GM23338 (cell line): ENCODE measurements around the gene MRPL32. TPM values are rescaled to one million over a fixed set of nuclear protein-coding genes. Genes with fewer than 3 reads are reported as not detected.
A peak's percentile ranks its signal among the peaks of the same experiment; 100 is the strongest.

ENCODE experiments used
- ATAC-seq: fragments of 200-7000 bp; cut with Tn5 transposase; 3 replicates; pipeline ENCODE4 v1.9.1; 2020
- DNase-seq: peaks from one replicate; pipeline ENCODE4 v3.0.0-alpha.2; 2015; ENCODE audit warnings: low spot score
- H2AFZ ChIP-seq: fragments of 200-600 bp; sonication (generic); 2 replicates; pipeline ENCODE4 v1.8.0; 2016; ENCODE audit warnings: antibody characterized with exemption, mild to moderate bottlenecking, moderate library complexity
- H3F3A ChIP-seq: fragments of 200-600 bp; sonication (generic); replicated peaks from 2 replicates; pipeline ENCODE4 v1.8.0; 2017; ENCODE audit warnings: antibody characterized with exemption, mixed run types, low read depth
- H3K27ac ChIP-seq: fragments of 200-600 bp; sonication (generic); 2 replicates; pipeline ENCODE4 v1.6.1; 2016; ENCODE audit warnings: low read depth
- H3K27me3 ChIP-seq: fragments of 200-600 bp; sonication (generic); 2 replicates; pipeline ENCODE4 v1.8.0; 2016; ENCODE audit warnings: mild to moderate bottlenecking, mixed run types, moderate library complexity; ENCODE audit not compliant: insufficient read depth
- H3K36me3 ChIP-seq: fragments of 200-600 bp; sonication (generic); 2 replicates; pipeline ENCODE4 v1.8.0; 2016; ENCODE audit warnings: mild to moderate bottlenecking; ENCODE audit not compliant: insufficient read depth
- H3K4me1 ChIP-seq: fragments of 200-600 bp; sonication (generic); 2 replicates; pipeline ENCODE4 v1.8.0; 2016; ENCODE audit warnings: mild to moderate bottlenecking, moderate library complexity; ENCODE audit not compliant: insufficient read depth
- H3K4me2 ChIP-seq: fragments of 200-600 bp; sonication (generic); 2 replicates; pipeline ENCODE4 v1.7.1; 2017; ENCODE audit warnings: mixed run types
- H3K4me3 ChIP-seq: fragments of 200-600 bp; sonication (generic); 2 replicates; pipeline ENCODE4 v1.6.1; 2016; ENCODE audit warnings: mixed run types
- H3K79me2 ChIP-seq: fragments of 200-600 bp; sonication (generic); replicated peaks from 2 replicates; pipeline ENCODE4 v1.8.0; 2017; ENCODE audit warnings: mild to moderate bottlenecking; ENCODE audit not compliant: insufficient read depth
- H3K9me2 ChIP-seq: fragments of 200-600 bp; sonication (generic); 2 replicates; pipeline ENCODE4 v1.8.0; 2017; ENCODE audit not compliant: insufficient read depth
- H4K20me1 ChIP-seq: fragments of 200-600 bp; sonication (generic); replicated peaks from 2 replicates; pipeline ENCODE4 v1.8.0; 2017; ENCODE audit warnings: mild to moderate bottlenecking; ENCODE audit not compliant: insufficient read depth
- H3K27ac Mint-ChIP-seq: 2 replicates; pipeline ENCODE4 v1.8.0; 2020; ENCODE audit warnings: inconsistent platforms, mild to moderate bottlenecking, moderate library complexity, mixed read lengths
- H3K27me3 Mint-ChIP-seq: 3 replicates; pipeline ENCODE4 v1.8.0; 2022; ENCODE audit warnings: low read depth, mild to moderate bottlenecking, moderate library complexity, mixed read lengths, inconsistent platforms; ENCODE audit not compliant: insufficient read depth, poor library complexity
- H3K36me3 Mint-ChIP-seq: 3 replicates; pipeline ENCODE4 v1.8.0; 2021; ENCODE audit warnings: low read depth, mild to moderate bottlenecking, inconsistent platforms, moderate library complexity, mixed read lengths
- H3K4me1 Mint-ChIP-seq: 3 replicates; pipeline ENCODE4 v1.8.0; 2020; ENCODE audit warnings: mild to moderate bottlenecking, inconsistent platforms, mixed read lengths
- H3K4me3 Mint-ChIP-seq: 3 replicates; pipeline ENCODE4 v1.8.0; 2021; ENCODE audit warnings: moderate library complexity, mild to moderate bottlenecking, inconsistent platforms, mixed read lengths
- H3K9me3 Mint-ChIP-seq: 3 replicates; pipeline ENCODE4 v1.8.0; 2020; ENCODE audit warnings: moderate library complexity, mild to moderate bottlenecking, inconsistent platforms, mixed read lengths
- CREB1 ChIP-seq: fragments of 250-450 bp; sonication (Bioruptor Pico); IDR thresholded peaks from 2 replicates; pipeline ENCODE4 v1.5.0; 2020; ENCODE audit warnings: low read depth, mild to moderate bottlenecking, moderate library complexity
- CTCF ChIP-seq, 2 experiments: fragments of 200-600 bp in 1 of 2; sonication (generic) in 1 of 2; conservative IDR thresholded peaks; 2 replicates each; pipeline versions ENCODE4 v1.5.1 to v1.6.1; 2016 to 2017; ENCODE audit warnings: antibody characterized with exemption in 2 of 2, low read depth in 2 of 2, mild to moderate bottlenecking in 2 of 2, moderate library complexity in 1 of 2
- STAT1 ChIP-seq: IDR thresholded peaks from one replicate; pipeline ENCODE4 v1.6.1; 2016; ENCODE audit warnings: antibody characterized with exemption; ENCODE audit not compliant: unreplicated experiment
- ZNF462 ChIP-seq: fragments of 250-450 bp; sonication (Bioruptor Pico); IDR thresholded peaks from 2 replicates; pipeline ENCODE4 v1.5.0; 2020; ENCODE audit warnings: mild to moderate bottlenecking, moderate library complexity
- polyA plus RNA-seq: library from polyadenylated mRNA; unstranded; fragments of >200 nt; fragmentation: Nextera tagmentation; extraction: Ambion mirVana; gene quantifications from 2 replicates; pipeline ENCODE4 v1.2.1, GENCODE V29; 2016
- total RNA-seq: library from RNA; depleted of rRNA; stranded (reverse); fragments of >200 nt; shearing (Covaris generic); gene quantifications from 2 replicates; pipeline ENCODE4 v1.2.3, GENCODE V29; 2014
- TF ChIP-seq, protein P1 (sequence below): IDR thresholded peaks from 2 replicates; pipeline ENCODE4 v1.6.1; 2016; ENCODE audit warnings: antibody characterized with exemption
- TF ChIP-seq, protein P2 (sequence below): IDR thresholded peaks from one replicate; pipeline ENCODE4 v1.6.1; 2018; ENCODE audit warnings: antibody characterized with exemption; ENCODE audit not compliant: unreplicated experiment

The MRPL32 gene
- total and polyA plus RNA-seq, 2 experiments from 2014 or later, result 93.4 to 303 TPM

GRCh38 chr7:42981601-42982000 lies 49.4 kb downstream of the MRPL32 start:
- H3K9me3 Mint-ChIP-seq, result peaks cover 5% of the 10 kb centered on the region; the same call in 2 of the 3 replicates
- Histone ChIP-seq H3K9me2 (peaks cover 10% of the 10 kb centered on the region), H3K27ac (no peak overlapping the region), H4K20me1 (no peaks in the 10 kb centered on the region), H3F3A (no peaks in the 10 kb centered on the region), H2AFZ (no peak overlapping the region), H3K4me1 (no peaks in the 10 kb centered on the region), H3K4me3 (no peak overlapping the region), H3K27me3 (no peaks in the 10 kb centered on the region), H3K36me3 (no peaks in the 10 kb centered on the region), H3K79me2 (no peaks in the 10 kb centered on the region), H3K4me2 (no peak overlapping the region)
- DNase-seq (no peak), ATAC-seq (no peak)
- no peak for TF ChIP-seq ZNF462 (CRISPR knock-in tag)
- TF ChIP-seq CREB1, result no peak
- TF ChIP-seq, protein P1, sequence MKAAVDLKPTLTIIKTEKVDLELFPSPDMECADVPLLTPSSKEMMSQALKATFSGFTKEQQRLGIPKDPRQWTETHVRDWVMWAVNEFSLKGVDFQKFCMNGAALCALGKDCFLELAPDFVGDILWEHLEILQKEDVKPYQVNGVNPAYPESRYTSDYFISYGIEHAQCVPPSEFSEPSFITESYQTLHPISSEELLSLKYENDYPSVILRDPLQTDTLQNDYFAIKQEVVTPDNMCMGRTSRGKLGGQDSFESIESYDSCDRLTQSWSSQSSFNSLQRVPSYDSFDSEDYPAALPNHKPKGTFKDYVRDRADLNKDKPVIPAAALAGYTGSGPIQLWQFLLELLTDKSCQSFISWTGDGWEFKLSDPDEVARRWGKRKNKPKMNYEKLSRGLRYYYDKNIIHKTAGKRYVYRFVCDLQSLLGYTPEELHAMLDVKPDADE, result no peak
- no peak for TF ChIP-seq STAT1
- no peaks in the 10 kb centered on the region for H3K4me1 Mint-ChIP-seq
- H3K4me3 Mint-ChIP-seq, result no peak overlapping the region
- H3K27me3 Mint-ChIP-seq, result no peaks in the 10 kb centered on the region
- no peak overlapping the region for H3K27ac Mint-ChIP-seq
- no peaks in the 10 kb centered on the region for H3K36me3 Mint-ChIP-seq

- no peaks in the 10 kb centered on the region for H3F3A ChIP-seq
- peak; percentile 54 for DNase-seq
- no peaks in the 10 kb centered on the region for H3K4me1 Mint-ChIP-seq
Measured at GRCh38 chr7:42982604-42983115, 50.5 kb downstream of the MRPL32 start.

More at GRCh38 chr7:42982604-42983115, 50.5 kb downstream of the MRPL32 start:
- H3K27me3 ChIP-seq, result no peaks in the 10 kb centered on the region
- no peak for ATAC-seq
- no peak overlapping the region for H2AFZ ChIP-seq
- no peaks in the 10 kb centered on the region for H3K79me2 ChIP-seq
- H3K27ac ChIP-seq, result no peak overlapping the region
- Mint-ChIP-seq H3K27me3 (no peaks in the 10 kb centered on the region), H3K27ac (no peak overlapping the region), H3K9me3 (peaks cover 5% of the 10 kb centered on the region; the same call in 2 of the 3 replicates), H3K36me3 (no peaks in the 10 kb centered on the region), H3K4me3 (no peak overlapping the region)
- H3K9me2 ChIP-seq, result peaks cover 5% of the 10 kb centered on the region
- H3K4me1 ChIP-seq, result no peaks in the 10 kb centered on the region
- H3K4me2 ChIP-seq, result no peak overlapping the region
- TF ChIP-seq, protein P2, sequence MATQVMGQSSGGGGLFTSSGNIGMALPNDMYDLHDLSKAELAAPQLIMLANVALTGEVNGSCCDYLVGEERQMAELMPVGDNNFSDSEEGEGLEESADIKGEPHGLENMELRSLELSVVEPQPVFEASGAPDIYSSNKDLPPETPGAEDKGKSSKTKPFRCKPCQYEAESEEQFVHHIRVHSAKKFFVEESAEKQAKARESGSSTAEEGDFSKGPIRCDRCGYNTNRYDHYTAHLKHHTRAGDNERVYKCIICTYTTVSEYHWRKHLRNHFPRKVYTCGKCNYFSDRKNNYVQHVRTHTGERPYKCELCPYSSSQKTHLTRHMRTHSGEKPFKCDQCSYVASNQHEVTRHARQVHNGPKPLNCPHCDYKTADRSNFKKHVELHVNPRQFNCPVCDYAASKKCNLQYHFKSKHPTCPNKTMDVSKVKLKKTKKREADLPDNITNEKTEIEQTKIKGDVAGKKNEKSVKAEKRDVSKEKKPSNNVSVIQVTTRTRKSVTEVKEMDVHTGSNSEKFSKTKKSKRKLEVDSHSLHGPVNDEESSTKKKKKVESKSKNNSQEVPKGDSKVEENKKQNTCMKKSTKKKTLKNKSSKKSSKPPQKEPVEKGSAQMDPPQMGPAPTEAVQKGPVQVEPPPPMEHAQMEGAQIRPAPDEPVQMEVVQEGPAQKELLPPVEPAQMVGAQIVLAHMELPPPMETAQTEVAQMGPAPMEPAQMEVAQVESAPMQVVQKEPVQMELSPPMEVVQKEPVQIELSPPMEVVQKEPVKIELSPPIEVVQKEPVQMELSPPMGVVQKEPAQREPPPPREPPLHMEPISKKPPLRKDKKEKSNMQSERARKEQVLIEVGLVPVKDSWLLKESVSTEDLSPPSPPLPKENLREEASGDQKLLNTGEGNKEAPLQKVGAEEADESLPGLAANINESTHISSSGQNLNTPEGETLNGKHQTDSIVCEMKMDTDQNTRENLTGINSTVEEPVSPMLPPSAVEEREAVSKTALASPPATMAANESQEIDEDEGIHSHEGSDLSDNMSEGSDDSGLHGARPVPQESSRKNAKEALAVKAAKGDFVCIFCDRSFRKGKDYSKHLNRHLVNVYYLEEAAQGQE, result no peak
- peak; percentile 64 to 71 for TF ChIP-seq CTCF (conservative IDR thresholded peaks at IDR 0.05; ENCODE audit: low read depth in 2 of 2)
- H3K36me3 ChIP-seq, result no peaks in the 10 kb centered on the region
- H3K4me3 ChIP-seq, result no peak overlapping the region
- H4K20me1 ChIP-seq, result no peaks in the 10 kb centered on the region
